Activated T-cell treated with anti-CD3 and anti-CD28 coated beads for 1 hour (primary cell): ENCODE measurements around the gene ALOX5.
"Not testable (repeated sequence)": the region's sequence is repeated elsewhere in the genome, so short reads cannot be mapped to it uniquely, and the experiment has no call there.

ENCODE experiments used
- DNase-seq: peaks from one replicate; pipeline ENCODE4 v3.0.0-alpha.2; 2020; ENCODE audit warnings: low read depth

ALOX5 gene

DNA sequence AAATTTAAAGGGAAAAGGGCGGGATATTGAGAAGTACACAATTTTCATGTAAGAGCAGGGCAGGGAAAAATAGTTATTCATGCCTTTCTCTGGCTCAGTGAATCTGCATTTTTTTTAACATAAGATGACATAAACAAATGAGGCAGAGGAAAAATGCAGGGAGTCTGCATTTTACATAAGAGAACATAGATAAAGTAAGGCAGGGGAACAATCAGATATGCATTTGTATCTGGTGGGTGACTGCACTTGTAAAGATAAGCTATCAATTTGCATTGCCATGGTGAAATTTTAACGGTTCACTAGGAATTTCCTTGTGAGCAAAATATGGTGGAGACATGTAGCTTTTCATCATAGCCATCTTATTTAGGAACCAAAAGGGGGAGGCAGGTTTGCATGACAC is 33.5 kb downstream of the ALOX5 start:
- no peak for DNase-seq

DNA sequence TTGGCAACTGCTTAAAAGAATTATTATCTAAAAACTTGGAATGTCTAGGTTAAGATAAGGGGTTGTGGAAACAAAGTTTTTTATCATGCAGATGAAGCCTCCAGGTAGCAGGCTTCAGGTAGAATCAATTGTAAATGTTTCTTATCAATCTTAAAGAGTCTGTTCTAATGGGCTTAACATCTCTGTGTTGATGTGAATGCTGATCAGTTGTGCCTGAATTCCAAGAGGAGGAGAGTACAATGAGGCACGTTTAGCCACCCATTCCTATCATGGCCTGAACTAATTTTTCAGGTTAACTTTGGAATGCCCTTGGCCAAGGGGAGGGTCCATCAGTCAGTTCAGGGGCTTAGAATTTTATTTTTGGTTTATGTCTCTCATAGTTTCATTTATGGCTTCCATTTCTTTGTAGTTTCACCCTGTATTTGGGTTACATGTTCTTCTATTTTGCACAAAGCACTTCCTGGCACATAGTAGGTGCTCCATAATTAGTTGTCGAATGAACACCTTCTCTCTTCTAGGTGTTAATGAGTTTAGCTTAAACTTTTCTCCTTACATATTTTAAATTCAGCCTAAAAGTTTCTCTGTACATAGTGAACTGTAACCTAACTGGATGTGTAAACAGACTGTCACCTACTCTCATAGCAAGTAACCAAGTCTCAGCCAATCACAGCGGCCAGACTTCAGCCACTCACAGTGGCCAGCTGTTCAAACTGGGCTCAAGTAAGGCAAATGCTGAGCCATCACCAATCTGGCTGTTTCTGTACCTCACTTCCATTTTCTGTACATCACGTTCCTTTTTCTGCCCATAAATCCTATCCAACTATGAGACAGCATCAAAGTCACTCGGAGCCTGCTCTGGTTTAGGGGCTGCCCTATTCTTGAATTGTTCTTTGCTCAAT is 34.7 kb downstream of the ALOX5 start:
- DNase-seq: no peak

GRCh38 chr10:45409347-45409746 is 35.3 kb downstream of the ALOX5 start:
- not testable (repeated sequence) for DNase-seq

DNA sequence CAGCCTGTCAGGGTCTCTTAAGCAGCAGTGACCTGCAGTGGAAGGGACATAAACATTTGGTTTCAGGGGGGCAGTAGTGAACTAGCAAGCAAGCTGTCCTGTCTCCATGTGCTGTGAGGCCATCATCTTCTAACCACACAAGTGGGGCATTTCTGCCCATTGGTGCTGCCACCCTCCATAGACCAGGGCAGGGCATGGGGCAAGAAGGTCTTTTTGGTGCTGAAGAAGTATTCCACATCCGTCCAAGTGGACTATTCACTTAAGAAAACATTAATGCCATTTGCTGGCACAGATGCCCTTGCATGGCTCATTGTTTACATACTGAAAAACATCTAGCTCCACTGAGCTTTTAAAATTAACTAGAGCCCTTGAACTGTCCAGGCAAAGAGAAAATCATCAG is 35.8 kb downstream of the ALOX5 start:
- DNase-seq: no peak

GRCh38 chr10:45410489-45410806 is 36.4 kb downstream of the ALOX5 start:
- DNase-seq: no peak

GRCh38 chr10:45410807-45411606 is 37.0 kb downstream of the ALOX5 start:
- no peak for DNase-seq

- no peak for DNase-seq
Measured at GRCh38 chr10:45411607-45411940, 37.6 kb downstream of the ALOX5 start.

GRCh38 chr10:45415062-45415461 is 41.0 kb downstream of the ALOX5 start:
- not testable (repeated sequence) for DNase-seq

GRCh38 chr10:45416603-45417002 is 42.6 kb downstream of the ALOX5 start:
- DNase-seq: no peak

- DNase-seq: no peak
Measured at GRCh38 chr10:45417746-45418145, 43.7 kb downstream of the ALOX5 start.

DNA sequence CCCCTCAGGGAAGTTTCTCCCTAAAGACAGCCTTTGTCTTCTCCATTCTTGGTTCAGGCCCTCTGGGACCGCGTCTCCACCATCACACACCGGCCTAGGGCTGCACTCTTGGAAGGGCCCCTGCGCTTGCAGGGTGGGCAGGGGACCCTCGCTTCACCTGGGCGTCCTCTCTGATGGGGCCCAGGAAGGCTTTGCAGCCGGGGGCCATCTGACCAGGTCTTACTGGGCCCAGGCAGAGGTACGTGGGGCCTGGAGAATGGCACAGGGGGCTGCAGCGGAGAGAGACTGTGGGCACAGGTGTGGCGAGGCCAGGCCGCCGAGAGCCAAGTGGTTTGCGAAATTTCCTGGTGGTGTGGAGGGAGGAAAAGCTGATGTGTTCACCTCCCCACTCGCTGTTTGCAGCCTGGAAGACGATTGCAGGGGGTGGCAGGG is 44.4 kb downstream of the ALOX5 start:
- no peak for DNase-seq

GRCh38 chr10:45418849-45419675 is 45.0 kb downstream of the ALOX5 start:
- peak; percentile 36 for DNase-seq

DNA sequence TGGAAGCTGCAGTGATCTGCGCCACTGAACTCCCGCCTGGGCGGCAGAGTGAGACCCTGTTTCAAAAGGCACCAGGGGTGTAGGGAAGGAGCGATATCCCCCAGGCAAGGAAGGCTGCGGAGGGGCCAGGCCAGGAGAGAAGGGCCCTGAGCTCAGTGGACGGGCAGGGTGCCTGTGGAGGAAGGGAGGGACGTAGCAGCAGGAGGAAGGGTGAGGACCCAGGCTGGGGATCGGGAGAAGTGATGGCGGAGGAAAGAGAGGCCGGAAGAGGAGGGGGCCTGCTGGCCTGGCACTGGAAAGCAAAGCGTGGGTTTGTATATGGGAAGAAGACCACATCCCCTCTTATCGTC is 45.6 kb downstream of the ALOX5 start:
- no peak for DNase-seq

DNA sequence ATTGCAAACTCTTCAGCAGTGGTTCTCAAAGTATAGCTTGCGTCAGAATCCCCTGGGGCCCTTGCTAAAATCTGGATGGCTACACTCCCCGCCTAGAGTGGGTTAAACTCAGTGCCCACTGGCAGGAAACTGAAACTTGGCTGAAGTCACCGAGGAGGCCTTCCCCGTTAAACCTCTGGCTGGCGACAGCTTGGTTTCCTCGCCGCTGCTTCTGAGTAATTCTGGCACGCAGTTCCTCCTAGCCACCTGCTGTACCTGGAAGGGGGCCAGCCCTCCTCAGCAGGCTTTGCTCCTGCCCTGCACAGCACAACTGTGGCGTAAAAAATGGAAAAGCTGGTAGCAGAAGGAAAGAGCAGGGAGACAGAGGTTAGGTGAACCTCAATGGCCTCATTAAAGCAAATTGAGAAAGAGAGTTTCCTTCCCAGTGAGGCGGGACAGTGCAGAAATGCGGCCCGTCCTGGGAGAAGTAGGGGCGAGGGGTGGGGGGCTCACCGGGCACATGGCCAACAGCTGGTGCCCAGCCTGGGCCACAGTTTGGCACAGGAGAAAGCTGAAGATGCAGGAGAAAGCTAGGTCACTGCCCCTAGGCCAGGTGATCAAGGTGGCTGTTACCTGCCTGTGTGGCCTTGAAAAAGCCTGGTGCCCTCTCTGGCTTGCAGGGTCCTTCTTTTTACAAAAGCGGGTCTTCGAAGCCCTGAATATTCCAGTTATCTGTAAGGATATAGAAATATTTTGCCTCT is 46.6 kb downstream of the ALOX5 start:
- DNase-seq: peak; percentile 30

DNA sequence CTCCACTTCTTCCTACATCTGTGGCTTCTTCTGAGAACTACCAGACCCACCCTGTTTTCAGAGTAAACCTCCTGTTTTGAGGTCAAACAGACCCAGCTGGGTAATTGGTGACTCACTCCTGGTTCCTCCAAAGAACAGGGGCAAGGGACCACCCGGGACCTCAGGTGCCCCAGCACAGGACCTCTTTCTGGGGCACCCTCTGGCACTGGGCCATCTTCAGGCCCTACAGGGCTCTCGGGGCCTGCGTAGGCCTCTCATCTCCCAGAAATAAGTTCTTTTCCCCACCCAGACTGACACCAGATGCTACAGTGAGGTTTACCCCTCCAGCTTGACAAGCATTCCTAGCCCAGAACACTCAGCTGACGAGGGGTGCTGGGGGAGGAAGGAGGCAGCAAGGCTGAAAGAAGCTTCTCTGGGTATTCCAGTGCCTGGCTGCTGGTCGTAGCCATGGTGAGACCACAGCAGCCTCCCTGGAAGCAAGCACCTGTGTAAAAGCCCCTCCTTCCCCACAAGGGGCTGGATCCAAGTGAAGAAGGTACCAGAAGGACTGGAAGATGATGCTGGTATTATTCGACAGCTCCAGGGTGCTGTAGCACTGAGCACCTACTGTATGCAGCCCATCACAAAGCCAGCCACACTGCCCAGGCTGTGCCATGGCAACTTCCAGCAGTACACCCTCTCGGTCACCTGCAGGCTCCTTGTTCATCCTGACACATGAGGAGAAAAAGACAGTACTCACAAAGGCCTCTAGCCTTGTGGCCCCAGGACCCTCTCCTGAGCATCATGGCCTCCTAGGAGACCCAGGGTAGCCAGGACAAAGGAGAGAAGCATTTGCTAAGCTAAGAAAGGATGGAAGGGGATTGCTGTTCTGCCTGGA is 47.4 kb downstream of the ALOX5 start:
- no peak for DNase-seq

DNA sequence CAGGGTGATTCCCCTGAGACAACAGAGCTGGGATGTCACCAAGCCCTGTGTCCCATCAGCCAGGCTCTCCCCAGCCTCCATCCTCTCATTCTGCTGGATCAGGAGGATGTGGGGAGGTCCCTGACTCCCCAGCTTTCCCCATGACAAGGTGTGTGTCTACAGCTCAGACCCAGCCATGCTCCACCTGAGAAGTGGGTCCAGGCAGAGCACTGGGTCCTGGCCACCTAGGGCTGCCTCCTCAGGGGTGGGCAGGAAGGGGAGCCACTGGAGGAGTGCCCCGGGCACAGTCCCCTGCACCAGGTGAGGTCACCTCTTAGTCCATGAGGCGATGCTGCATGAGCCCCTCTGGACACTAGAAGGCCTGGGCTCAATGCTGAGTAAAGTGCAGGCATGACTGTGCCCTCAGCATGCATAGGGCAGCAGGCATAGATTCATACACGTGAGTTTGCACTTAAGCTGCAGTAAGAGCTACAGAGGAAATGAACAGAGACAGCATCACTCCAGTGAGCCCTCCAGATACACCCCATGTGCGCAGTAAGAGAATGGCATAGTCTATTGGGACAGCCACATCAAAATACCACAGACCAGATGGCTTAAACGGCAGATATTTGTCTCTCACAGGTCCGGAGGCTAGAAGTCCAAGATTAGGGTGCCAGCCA is 48.3 kb downstream of the ALOX5 start:
- no peak for DNase-seq

DNA sequence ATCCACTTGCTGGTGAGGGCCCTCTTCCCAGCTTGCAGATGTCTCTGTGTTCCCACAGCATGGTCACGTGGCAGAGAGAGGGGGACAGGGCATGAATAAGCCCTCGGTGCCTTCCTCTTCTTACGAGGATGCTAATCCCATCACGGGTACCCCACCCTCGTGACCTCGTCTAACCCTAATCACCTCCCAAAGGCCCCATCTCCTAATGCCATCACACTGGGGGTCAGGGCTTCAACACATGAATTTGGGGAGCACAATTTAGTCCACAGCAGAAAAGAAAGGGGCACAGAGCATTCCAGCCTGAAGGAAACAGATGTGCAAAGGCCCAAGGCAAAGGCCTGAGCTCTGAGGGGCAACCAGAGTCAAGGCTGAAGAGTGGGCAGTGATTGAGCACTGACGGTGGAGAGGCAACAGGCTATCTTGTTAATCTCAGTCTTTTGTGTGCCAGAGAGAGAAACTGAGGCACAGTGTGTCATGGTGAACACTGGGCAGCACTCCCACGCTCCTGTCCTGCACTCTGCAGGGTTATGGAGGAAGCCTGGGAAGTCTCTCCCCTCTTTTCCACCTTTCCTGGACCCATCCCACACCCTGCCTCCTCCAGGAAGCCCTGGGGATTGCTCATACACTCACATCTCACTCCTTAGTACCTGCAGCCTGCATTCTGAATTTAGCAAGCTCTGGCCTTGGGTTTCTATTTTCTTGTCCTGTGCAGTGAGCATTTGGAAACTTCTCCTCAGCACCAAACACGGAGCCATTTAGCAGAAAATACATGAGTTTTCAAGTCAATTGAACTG is 49.0 kb downstream of the ALOX5 start:
- DNase-seq: no peak

DNA sequence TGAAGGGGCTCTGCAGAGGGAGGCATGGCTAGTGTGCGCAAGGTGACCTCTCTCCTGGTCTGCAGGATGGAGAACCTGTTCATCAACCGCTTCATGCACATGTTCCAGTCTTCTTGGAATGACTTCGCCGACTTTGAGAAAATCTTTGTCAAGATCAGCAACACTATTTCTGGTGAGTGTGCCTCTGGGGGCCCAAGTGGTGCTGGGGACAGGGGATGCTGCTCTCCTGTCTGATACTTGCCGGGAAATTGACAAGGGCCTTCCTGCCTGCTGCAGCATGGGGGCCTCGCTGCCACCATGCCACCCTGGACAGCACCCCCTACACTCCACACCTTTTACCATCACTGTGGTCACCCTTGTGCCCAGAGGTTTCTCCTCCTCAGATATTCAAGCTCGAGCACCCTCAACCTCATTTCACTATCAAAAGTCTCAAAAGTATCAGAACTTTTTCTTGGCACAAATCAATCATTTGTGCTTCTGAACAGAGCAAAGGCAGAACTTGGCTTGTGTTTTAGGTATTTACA is 50.0 kb downstream of the ALOX5 start:
- DNase-seq: no peak

DNA sequence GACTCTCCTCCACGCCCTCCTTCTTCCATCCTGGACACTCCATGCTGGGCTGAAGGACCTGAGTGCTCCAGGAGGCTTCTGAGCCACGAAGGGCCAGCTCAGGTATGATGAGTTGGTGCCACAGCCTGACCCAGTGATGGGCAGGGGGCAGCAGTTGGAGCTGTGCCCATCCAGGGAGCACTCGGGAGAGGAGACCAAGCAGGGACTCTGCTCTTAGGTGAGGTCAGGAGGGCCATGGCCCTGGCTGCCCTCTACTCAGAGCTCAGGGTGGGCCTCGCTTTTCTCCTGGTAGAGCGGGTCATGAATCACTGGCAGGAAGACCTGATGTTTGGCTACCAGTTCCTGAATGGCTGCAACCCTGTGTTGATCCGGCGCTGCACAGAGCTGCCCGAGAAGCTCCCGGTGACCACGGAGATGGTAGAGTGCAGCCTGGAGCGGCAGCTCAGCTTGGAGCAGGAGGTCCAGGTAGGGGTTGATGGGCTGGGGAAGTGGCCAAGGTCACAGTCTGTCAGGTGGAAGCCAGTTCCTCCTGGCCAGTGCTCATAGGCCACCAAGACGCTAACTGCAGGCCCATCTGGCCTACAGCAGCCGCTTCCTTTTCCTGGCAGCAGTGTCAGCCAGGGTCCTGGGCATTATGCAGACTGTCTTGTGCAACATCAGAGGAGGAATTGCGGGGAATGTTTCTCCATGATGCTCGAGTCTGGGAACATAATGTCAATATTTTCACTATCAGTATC is 50.8 kb downstream of the ALOX5 start:
- DNase-seq: no peak
